ENCODE results near the gene HJURP. TPM values are rescaled to one million over a fixed set of nuclear protein-coding genes. Genes with fewer than 3 reads are reported as not detected.

Gene HJURP
- polyA plus RNA-seq, 5 donors, result 15.4 to 48.8 (median 28.9) TPM

DNA sequence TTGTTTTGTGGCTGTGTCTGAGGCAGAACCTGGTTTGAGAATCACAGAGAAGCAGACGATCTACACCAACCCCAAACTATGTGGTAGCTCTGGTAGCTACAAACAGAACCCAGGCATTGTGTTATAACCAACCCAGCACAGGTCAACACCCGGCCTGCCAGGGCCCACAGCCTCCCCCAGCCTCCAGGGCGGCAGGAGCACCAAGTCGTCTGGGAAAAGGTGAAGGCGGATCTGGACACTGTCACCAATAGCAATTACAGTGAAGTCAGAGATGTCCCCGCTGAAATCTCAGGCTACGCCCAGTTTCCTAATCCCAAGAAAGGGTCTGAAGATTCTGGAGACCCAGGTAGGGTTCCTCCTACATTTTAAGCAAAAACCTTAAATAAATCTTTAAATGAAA is 3.6 kb downstream of the HJURP start:
- DNase-seq, result no peak

- no peak for DNase-seq
These were observed 4.6 kb downstream of the HJURP start for GRCh38 chr2:233849607-233850271.

GRCh38 chr2:233848276-233848675 is 6.1 kb downstream of the HJURP start:
- DNase-seq, result no peak

DNA sequence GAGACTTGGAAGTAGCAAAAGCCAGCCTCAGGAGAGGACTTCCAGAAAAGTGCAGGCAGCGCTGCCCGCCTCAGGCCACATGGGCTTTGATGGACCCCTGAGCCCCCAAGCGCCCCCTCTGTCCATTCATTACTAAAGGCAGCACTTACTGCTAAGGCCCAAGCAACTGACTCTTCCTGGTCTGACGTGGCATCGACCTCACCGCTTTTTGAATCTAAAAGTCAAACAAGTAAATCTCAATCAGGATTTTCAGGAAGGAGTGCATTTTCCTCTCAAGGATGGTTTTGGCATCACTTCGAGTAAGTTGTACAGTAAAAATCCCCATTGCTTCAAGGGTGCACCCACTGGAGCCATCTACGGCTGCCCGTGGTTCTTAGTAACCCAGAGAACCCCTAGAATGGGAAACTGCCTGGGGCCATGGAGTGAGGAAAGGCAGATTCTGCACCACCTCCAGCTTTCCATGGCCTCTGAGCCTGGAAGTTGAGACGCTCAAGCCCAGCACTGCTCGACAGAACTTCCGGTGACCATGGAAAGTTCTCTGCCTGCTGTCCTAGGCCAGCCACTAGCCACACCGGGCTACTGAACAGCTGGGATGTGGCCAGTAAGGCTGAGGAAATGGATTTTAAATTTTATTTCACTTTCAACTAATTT is 7.0 kb downstream of the HJURP start:
- DNase-seq, result no peak

DNA sequence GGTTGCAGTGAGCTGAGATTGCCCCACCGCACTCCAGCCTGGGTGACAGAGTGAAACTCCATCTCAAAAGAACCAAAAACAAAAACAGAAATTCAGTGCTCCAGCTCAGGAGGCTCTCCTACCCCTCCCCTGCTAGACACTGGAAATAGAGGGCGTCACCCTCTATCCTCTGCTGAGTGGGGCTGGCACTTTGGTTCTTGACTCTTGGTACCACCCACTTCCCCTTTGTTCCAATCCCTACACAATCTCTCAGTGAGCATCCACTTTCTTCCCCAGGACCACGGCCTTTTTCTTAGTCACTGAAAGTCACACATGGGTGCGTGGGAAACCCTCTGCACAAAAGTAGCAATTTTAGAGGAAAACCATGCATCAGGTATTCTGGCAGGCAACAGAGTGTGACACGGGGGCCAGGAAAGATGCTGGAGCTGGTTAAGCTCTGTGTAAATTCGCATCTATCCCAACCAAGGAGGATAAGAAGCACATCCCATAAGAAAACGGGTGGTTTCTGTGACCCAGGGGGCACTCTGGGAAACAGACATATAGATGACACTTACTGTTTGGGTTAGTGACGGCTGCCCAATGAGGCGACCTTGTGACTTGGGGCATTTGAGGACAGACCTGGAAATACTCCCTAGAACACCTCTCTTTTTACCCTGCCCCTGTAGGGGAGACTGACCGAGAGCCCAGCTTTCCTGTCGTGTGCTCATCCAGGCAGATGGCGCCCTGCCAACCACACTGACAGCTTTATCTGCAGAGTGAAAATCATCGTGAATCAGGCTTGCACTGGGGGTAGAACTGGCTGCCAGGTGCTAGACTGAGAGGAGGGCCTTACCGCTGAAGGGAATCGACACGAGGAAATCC is 7.7 kb downstream of the HJURP start:
- no peak for DNase-seq

- DNase-seq, result peak in 1 of 2 donors; percentile 9
These were observed 8.9 kb downstream of the HJURP start for GRCh38 chr2:233845301-233846060.

GRCh38 chr2:233844836-233845235 is 9.5 kb downstream of the HJURP start:
- no peak for DNase-seq

- DNase-seq, result no peak
These were observed 10.1 kb downstream of the HJURP start for GRCh38 chr2:233844064-233844807.

DNA sequence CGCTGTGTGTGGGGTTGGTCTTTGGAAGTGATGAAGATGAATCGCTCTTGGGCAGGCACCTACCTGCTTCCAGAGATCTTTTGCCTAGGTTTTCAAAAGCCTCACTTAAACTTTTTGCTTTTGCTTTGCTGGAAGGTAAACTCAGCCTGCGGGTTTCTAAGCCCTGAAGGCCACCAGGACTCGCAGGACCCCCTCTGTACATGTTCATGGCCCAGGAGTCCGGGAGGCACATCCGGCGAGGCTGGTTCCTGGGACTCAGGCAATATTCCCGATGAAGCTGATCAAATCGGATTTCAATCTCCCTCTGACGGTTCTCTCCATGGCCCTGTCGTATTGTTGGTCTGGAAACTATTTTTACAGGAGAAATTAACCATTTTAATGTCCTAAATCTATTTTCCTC is 13.2 kb downstream of the HJURP start:
- DNase-seq, result no peak

DNA sequence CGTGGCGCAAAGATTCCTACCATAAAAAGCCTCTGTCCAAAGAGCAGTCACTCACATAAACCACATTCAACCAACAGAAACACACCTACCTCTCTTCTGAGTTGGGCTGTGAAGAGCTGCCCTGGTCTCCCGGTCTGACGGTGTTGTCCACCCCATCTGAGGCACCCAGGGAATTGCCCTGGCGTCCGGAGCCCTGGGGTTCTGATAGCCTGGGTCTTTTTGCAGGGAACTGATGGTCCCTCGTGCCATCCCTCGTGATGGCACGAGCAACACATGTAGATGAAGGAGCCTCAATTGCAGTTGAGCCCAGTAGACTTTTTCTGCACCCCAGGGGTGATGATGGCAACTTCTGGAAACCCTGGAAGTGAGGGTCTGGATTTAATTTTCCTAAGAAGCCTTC is 13.8 kb downstream of the HJURP start:
- DNase-seq, result no peak

- DNase-seq, result no peak
These were observed 14.9 kb downstream of the HJURP start for GRCh38 chr2:233839447-233839820.

DNA sequence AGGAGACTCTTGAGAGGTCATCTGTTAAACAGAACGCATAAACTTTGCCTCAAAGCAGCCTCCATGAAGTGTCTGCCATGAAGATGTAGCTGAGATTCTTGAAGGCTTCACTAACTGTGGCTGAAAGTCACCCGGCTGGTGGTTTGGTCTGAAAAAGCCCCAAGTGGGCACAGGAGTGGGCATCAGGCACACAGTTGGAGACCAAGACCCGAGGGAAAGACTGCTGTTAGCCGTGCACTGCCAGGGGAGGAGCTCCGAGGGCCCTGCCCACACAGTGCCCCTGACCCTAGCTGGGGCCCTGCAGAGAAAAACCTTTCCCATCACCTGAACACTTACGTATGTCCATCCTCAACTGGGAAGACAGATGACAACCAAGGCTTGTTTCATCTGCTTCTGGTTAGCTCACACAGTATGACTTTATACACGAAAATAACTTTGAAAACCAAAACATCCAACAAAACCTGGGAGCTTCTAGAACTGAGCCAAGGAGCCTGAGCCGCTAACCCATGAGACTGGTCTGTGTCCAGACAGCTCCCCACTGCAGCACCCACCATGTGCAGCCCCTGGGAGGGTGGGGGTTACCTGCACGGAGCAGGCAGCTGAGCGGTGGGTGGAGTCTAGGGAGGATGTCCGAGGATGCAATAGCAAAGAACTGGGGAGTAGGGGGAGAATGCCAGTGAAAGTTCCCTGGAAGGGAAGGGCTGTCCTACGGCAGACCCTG is 15.4 kb downstream of the HJURP start:
- DNase-seq, result no peak

- DNase-seq, result no peak
These were observed 16.1 kb downstream of the HJURP start for GRCh38 chr2:233838251-233838650.

GRCh38 chr2:233837694-233838229 is 16.6 kb downstream of the HJURP start:
- no peak for DNase-seq

GRCh38 chr2:233836359-233836758 is 18.0 kb downstream of the HJURP start:
- DNase-seq, result no peak

DNA sequence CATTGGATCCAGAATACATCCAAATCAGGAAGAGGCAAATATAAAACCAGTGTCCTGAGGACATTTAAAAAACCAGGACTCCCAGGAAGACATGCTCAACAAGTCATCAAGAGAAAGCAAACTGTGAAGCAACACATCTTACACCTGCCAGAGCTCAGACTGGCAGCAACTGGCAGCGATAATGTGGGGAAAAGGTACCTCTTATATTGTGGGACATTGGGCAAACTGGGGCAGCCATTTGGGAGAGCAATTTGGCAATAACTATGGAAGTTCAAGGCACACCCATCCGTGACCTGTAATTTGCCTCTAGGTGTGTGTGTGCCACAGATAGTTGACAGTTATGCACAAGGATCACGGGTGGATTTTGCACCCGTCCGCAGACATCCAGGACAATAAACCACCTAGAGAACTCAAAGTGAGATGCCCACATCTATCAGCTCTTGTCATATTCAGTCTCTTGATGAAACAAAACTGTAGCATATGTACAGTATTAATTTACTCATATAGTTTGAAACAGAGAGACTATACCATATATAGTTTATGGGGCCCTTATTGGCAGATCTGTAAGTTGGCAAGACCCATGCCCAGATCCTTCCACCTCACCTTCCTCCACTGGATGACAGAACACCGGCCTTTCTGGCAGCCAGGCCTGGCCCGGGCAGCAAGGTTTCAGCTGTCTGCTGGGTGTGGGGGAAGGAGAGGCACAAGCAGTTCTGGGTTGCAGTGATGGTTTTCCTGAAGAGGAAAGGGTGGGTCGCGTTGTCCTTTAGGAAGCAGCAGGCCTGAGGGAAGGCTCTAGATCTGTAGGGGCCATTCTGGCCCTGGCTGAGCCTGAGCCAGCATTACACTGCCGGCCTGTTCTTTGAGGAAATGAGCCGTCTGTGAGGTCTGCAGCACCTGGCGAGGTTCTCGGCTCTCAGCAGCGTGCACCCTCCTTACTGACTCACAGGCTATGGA is 18.8 kb downstream of the HJURP start:
- no peak for DNase-seq

GRCh38 chr2:233833345-233833744 is 21.0 kb downstream of the HJURP start:
- peak; percentile 7 to 13 for DNase-seq

- peak in 1 of 2 donors; percentile 8 for DNase-seq
These were observed 21.4 kb downstream of the HJURP start for GRCh38 chr2:233832869-233833311.

GRCh38 chr2:233832414-233832813 is 21.9 kb downstream of the HJURP start:
- no peak for DNase-seq

Data from right lung (tissue), 5 donors.